GM21529 (cell line): ENCODE results near the gene ZNF536.
"Not testable (repeated sequence)": the region's sequence is repeated elsewhere in the genome, so short reads cannot be mapped to it uniquely, and the experiment has no call there.

Experiments
- ATAC-seq: cut with Tn5 transposase; IDR thresholded peaks from one replicate; pipeline ENCODE4 v1.9.1; 2021; ENCODE audit not compliant: unreplicated experiment

ZNF536 gene

DNA sequence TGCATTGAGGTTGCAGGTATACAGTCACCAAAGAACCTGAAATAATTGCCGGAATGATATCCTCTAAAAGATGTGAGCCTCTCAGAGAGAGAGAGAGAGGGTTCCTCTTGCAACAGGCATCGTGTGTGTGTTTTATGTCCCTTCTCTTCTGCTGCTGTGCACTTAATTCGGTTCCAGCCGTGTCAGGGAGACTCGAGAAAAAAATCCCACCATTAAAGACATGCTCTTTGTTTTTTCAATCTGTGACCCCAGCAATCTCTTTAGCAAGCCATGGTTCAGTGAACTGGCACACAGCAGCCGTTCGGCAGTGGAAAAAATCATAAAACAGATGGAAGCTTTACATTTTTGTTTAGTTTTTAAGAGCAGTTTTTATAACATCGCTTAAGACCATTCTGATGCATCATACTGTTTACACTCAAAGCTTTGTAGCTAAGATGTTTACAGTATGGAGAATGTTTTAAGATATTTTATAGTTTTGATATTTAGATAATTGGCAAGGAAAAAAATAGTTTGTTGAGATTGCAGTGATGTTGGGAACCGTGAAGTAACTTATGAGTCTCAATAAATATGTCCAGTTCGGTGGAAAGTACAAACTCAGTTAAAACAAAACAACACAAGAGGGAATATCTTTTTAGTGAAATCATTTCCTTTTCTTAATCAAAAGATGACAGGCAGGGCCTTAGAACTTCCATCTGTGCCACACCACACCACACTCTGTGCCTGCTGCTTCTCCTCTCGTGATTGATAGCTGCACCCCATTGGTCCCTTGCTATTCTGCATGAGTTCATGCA is 31.2 kb upstream of the ZNF536 start:
- no peak for ATAC-seq

DNA sequence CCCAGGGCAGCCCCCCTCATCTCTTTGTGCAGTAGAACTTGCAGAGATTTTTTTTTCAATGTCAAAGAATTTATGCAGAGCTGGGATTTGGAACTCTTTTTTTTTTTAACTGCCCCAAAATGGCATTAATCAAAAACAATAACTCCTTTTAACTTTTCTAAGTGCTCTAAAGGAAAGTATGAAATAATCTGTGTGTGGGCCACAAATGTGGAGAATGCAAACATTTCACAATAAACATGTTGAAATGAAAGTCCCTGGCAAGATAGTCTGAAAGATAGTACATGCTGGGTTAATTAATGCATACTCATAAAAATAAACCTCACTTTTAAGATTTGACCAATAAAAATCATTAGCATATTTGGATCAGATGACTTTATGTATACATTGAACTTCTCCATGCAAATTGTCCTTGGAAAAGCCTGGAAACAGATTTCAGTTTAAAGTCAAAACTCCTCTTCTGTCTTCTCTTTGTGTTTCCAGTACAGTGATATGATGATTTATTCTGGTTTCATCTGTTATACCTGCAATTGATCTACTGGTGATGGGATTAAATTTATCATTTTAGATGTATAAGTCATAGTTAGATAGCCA is 30.5 kb upstream of the ZNF536 start:
- no peak for ATAC-seq

DNA sequence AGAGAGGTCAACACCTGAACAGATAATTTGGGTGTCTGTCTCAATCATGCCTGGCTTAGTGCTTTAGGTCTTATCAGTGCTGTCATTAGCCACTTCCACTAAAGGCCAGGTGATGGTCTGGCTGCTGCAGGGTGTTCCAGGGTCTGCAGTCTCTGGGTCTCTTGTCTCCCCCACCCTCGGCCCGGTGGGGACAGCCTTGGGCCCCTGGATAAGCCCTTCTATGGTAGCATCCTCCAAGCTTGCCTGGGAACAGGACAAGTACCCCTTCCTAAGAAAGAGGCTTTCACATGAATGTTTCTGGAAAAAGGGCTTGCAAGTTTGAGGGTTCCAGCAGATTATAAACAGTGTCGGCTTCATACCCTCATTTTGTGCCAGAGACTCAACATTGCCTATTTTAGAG is 29.3 kb upstream of the ZNF536 start:
- no peak for ATAC-seq

DNA sequence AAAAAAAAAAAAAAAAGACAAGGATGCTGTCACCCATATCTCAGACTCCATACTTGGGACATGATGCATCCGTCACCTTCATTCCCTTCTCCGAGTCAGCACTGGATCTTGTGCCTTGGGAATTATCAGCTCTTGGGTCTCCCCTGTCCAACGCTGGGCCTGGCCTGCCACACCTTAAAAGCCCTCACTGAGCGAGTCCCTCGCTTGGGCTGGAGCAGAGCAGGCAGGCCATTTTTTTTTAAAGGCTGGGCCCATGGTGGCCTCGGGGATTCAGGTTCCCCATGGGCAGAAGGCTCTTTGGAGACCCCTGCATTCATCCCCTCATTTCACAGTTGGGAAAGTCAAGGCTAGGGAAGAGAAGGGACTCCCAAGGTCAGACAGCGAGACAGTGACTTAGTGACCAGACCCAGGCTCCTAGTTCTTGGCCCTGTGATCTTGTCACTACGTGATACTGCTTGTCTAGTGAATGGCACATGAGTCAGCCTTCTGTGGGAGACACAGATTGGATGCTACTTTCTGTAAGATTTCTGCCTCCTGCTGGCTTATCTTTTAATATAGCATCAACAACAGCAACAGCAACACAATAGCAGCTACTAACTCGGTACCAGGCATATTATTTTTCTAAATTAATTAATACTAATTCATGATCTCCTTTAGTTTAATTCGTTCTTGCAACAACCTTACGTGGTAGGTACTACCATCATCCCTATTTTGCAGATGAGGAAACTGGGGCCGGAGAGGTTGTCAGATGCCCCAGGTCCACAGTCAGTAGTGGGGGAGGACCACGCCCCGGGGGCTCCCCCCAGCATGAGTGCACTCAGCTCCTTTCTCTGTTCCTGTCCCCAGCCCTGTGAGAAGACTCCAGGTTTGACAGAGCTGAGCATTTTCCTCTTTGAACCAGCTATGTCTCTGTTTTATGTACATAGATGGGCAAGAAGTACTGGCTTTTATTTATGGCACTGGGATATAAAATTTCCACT is 27.4 kb upstream of the ZNF536 start:
- ATAC-seq: no peak

DNA sequence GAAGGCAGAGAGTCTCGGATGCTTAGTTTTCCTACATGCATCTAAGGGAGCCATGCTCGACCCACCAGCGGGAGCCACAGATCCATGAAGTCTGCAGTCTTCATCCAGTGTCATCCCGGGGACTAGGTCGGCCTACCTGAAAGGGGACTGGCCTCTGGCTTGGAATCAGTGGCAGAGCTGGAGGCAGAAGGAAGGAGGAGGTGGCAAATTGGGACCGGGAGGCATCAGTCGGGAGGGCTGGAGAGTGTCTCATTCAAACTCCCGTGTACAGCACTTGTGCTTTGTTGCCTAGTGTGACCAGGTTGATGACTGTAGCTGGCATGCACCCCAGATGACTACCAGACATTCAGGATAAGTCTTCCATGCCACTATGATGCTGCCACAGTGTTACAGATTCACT is 26.5 kb upstream of the ZNF536 start:
- ATAC-seq: no peak

DNA sequence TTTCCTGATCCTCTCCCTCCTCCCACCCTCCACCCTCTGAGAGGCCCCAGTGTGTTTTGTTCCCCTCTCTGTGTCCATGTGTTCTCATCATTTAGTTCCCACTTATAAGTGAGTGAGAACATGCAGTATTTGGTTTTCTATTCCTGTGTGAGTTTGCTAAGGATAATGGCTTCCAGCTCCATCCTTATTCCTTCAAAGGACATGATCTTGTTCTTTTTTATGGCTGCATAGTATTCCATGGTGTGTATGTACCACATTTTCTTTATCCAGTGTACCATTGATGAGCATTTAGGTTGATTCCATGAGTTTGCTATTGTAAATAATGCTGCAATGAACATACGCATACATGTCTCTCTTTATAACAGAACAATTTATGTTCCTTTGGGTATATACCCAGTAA is 25.7 kb upstream of the ZNF536 start:
- ATAC-seq: not testable (repeated sequence)

DNA sequence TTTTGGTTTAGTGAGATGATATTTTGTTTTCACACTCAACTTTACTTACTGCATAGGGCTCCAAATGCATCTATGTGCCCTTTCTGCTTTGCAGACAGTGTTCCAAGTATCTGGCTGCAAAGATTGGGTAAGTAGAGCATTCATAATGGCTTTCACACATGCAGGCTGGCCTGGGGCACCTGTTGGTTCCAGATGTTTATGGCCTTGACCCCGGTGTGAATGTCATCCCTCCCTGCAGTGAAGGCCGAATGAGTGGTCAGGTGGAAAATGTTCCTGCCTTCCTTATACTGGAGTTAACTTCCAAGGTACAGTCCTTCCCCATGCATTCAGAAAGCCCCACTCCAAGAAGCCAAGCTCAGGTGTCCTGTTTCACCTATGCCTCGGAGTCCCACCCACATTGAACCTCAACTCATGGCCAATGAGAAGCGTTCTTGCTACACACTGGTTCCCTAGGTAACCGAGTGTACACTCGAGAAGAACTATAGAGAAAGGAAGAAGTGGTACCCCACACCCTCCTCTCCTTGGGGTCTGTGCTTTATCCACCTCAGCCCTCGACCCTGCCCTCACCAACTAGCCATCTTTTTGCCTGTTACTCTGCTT is 23.0 kb upstream of the ZNF536 start:
- no peak for ATAC-seq

DNA sequence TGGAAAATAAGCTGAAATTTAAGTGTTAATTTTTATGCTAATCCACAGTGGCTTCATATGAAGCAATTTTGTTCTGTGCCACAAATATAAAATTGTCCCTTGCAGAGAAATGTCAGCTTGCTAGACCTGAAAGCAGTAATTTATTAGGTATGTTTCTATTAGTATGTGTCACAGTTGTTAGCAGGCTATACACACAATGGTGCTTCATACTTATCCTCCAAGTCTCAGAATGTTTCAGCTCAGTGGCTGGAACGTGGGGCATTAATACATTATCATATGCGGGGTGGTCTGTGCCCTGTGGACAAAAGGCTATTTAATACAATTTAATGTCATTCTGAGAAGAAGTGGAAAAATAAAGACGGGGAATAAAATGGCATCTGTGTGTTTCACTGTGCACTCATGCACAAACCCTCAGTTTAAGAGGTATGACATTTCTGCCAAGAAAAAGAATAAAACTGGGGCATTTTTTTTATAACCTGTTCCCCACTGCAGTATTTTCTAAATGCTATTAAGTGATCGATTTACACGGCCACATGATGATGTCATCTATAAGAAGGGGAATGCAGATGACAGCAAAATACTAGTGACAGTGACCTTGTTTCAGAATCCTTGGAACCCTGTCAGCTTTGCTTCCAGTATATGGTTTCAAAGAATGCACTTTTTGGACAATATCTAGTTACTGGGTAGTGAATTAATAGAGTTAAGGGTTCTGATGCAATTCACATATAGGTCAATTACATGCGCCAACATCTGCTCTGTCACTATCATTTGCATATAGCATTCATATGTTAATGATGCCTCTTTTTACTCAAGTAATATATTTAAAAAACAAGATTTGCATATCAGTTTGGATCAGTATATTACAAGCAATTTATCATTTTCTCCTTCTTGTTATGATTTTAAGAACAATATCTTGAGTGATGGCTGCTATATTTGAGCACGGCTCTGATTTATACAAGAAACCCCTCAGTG is 21.2 kb upstream of the ZNF536 start:
- ATAC-seq: no peak

DNA sequence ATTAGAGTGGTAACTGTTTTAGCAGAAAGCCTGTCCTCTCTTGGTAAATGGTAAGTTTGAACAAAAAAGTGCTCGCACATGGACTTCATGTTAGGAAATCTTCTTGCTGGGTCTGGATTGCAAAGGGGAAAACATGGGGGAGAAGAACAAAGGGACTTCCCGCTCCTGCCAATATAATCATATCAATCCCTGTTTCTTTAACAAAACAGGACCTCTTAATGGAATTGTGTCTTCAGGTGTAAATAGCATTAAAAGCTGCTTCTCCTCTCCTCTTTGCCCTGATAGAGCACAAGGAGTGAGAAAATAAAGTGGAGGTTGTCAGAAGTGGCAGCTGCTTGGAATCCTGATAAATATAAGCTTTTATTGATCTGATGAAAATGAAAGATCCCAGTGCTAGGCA is 20.4 kb upstream of the ZNF536 start:
- ATAC-seq: no peak

DNA sequence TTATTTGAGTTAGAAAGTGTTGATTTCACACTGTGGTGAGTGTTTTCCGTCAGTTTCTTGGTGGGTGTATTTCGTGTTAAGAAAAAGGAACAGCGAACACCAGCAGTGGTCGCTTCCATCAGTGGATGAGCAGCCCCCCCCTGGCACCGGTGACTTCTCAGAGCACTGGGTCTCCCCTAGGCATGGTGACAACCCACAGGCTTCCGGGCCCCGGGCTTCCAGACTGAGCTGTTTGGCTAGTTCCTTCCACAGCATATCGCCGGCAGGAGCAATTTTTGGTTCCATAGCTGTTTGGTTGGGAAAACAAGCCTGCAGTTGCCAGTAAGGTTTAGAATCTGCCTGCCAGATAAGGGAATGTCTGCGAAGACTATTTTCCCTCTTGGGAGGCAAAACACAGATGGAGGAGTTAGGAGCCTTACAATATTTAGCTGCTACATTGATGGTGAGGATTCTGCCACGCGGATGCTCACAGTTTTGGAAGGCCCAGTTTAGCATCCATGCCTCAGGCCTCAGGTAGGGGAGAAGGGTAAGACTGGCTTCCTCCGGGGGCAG is 18.7 kb upstream of the ZNF536 start:
- no peak for ATAC-seq

DNA sequence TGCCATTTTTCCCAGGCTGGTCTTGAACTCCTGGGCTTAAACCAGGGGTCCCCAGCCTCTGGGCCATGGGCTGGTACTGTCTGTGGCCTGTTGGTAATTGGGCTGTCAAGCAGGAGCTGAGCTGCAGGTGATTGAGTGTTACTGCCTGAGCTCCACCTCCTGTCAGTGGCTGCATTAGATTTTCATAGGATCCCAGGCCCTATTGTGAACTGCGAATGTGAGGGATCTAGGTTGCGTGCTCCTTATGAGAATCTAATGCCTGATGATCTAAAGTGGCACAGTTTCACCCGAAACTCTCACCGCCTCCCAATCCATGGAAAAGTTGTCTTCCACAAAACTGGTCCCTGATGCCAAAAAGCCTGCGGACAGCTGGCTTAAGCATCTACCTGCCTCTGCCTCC is 16.6 kb upstream of the ZNF536 start:
- no peak for ATAC-seq

DNA sequence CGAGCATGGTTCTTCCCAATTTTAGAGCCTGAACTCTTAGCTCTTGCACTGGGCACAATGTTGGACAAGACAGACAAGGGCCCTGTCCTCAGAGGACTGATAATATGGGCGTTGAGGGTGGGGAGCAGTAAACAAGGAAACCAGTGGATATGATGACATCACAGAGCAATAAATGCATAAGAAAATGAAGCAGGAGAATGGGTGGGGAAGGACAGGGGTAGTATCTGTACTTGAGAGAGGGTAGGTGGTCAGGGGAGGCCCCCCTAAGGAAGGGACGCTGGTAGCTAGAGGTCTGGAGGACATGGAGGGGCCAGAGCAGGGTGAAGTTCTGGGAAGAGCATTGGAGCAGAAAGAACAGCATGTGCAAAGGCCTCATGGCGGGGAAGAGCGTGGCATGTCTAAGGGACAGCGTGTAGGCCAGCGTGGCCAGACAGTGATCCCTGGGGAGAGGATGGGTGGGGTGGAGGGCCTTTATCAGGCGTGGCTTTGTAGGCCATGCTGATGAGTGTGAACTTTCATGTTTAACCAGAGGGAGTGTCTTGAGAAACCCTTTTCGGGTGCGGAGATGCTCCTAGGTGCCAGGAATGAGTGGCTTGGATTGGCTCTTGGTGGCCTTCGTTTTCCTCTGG is 15.1 kb upstream of the ZNF536 start:
- no peak for ATAC-seq

DNA sequence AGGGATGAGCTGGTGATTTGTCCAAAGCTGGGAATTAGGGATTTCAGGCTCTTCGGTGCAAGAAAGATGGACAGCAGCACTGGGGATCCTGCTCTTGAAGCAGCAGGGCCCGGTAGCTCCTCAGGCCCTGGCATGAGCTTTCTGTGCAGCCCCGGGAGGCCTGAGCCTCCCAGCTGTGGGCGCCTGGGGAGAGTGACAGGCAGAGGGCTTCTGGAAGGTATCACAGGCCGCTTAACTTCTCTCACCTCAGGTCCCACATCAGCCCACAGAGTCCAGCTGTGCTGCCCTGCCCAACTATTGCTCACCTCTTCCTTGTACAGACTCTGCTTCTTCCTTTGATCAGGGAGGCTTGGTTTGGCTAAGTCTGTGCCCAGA is 14.6 kb upstream of the ZNF536 start:
- ATAC-seq: no peak

DNA sequence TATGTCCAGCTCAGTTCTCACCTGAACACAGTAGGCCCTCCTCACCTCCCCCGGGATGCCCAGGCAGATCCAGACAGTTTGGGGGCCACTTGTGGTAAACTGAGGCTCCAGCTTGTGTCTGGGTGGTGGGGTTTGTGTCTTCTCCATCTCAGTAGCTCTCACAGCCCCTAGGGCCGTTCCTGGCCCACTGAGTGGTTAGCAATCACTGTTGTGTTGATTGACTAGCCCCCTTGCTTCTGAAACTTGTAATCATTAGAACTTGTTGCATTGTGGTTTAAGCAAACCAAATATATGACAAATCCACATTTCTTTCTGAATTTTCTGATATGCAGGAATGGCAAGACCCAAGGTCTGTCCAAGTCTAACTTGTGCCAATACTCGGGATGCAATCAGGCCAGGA is 13.9 kb upstream of the ZNF536 start:
- no peak for ATAC-seq

DNA sequence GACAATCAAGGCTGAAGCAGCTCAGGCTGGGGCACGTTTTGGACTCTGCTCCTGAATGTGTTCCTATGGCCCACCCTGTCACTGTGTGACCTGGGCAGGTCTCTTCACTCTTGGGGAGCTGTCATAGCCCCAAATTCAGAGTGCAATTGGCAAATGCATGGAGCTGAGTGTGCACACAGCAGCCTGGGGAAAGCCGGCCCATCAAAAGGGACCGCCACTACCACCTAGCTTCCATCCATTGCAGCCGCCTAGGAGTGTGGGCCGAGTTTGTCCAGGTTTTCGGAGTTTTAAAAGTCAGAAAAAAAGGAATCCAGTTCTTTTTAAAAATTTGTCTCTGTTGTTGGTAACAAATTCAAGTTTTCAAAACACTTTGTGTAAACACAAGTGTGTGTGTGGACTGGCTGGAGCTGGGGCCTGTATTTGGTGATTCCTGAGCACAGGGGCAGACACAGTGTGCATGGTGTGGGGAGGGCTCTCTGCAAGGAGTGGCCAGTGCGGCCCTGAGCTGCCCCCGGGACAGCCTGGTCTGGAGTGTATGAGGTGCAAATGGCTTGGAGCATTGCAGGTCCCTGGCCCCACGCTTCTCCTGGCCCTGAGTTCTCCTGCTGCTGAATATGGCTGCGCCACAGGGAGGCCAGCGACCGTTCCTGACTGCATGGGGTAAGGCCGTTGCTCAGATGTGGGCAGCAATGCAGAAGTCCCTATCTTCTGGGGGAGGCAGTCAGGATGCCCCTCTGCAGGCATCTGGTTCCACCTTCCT is 13.2 kb upstream of the ZNF536 start:
- ATAC-seq: no peak

DNA sequence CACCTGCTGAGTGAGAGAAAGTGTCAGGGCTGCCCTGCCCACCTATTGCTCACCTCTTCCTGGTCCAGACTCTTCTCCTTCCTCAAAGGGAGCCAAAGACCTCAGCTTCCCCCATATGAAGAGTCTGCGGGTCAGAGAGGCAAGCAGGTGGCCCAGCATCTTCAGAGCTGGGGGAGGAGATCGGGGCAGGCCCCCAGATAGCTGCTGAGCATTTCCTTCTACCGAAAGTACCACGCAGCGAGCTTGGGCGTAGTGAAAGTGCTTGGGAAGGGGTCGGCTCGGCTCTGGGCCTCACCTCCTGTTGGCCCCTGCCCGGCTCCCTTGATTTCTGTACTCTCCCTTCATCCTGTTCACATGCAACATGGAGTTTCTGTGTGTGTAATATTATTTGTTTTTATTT is 12.2 kb upstream of the ZNF536 start:
- ATAC-seq: no peak

DNA sequence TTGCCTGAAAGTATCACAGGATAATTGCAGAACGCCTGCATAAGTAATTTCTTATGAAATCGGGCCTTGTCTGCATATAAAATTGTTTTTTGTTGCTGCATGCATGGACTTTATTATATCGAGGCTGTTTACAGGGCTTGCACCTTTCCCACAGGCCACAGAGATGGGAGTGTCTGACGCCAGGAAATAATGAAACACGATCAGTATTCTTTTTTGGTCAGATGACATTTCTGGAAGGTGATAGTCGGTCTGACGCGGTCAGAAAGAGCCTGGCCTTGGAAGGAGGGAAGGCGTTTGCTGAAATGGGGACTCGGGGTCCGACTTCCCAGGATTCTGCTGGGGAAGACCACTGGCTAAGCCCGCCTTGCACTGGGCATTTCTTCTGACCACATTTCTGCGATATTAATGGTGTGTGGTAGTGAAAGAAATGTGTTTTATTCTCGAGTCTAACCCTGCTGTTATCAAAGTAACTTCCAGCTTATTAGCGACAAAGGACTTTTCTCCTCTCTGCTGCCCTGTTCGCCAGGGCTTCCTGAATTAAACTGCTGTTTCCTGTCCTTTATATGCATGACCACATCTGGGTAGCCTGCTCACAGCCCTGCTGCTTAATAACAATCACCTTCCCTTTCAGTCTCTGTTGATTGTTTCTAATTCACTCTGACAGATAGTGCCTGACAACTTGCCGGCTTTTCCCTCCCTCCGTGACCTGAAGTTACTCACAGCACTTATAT is 11.6 kb upstream of the ZNF536 start:
- no peak for ATAC-seq

DNA sequence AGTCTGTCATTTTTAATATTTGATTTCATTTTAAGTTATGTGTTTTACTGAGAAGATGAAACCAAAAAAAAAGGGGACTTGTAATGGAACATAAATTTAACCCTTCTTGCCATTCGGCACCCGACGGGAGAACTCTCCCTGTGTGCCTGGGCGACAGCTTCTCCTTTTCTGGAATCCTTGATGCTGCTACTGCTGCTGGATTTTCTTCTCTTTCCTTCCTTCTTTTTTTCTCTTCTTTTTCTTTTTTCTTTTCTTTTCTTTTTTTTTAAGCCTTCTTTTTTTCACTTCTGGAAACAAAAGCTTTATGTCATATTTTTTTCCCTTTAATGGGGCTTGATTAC is 11.1 kb upstream of the ZNF536 start:
- no peak for ATAC-seq
